Suprapubic skin (tissue), 4 donors: ENCODE measurements around the gene SMIM41.

Source experiments
- CTCF ChIP-seq, 2 donors: fragments of 200-600 bp in 1 of 2; fragments of 450-650 bp in 1 of 2; sonication (generic) in 1 of 2; IDR thresholded peaks; one replicate each; pipeline ENCODE4 v1.5.1; 2016 to 2019; ENCODE audit warnings: antibody characterized with exemption in 2 of 2, mild to moderate bottlenecking in 1 of 2, moderate library complexity in 1 of 2
- EP300 ChIP-seq: sonication (generic); formaldehyde crosslinking; IDR thresholded peaks from one replicate; pipeline ENCODE4 v1.6.1; 2017; ENCODE audit warnings: antibody characterized with exemption
- POLR2A ChIP-seq, 2 donors: fragments of 450-650 bp; IDR thresholded peaks; one replicate each; pipeline ENCODE4 v1.6.1; 2017; ENCODE audit warnings: antibody characterized with exemption in 2 of 2, mild to moderate bottlenecking in 2 of 2, moderate library complexity in 2 of 2
- POLR2AphosphoS5 ChIP-seq, 3 donors: sonication (generic); formaldehyde crosslinking; IDR thresholded peaks; one replicate each; pipeline ENCODE4 v1.6.1; 2017; ENCODE audit warnings: antibody characterized with exemption in 3 of 3

GRCh38 chr12:52054833-52055730, 24.4 kb upstream of the SMIM41 start:
- TF ChIP-seq CTCF (IDR thresholded peaks at IDR 0.05), result no peak
- no peak for TF ChIP-seq POLR2AphosphoS5 (IDR thresholded peaks at IDR 0.05)
- no peak for TF ChIP-seq POLR2A (IDR thresholded peaks at IDR 0.05)
- TF ChIP-seq EP300, result no peak
